ENCODE measurements around the gene TRMT1L. TPM values are rescaled to one million over a fixed set of nuclear protein-coding genes. Genes with fewer than 3 reads are reported as not detected.
"Not testable (repeated sequence)": the region's sequence is repeated elsewhere in the genome, so short reads cannot be mapped to it uniquely, and the experiment has no call there.

Gene TRMT1L, protein sequence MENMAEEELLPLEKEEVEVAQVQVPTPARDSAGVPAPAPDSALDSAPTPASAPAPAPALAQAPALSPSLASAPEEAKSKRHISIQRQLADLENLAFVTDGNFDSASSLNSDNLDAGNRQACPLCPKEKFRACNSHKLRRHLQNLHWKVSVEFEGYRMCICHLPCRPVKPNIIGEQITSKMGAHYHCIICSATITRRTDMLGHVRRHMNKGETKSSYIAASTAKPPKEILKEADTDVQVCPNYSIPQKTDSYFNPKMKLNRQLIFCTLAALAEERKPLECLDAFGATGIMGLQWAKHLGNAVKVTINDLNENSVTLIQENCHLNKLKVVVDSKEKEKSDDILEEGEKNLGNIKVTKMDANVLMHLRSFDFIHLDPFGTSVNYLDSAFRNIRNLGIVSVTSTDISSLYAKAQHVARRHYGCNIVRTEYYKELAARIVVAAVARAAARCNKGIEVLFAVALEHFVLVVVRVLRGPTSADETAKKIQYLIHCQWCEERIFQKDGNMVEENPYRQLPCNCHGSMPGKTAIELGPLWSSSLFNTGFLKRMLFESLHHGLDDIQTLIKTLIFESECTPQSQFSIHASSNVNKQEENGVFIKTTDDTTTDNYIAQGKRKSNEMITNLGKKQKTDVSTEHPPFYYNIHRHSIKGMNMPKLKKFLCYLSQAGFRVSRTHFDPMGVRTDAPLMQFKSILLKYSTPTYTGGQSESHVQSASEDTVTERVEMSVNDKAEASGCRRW
- 10 to 100 TPM; 21.8 to 25.7 (median 25.4) TPM for polyA plus RNA-seq (ENCODE audit: insufficient read length in 4 of 4)

DNA sequence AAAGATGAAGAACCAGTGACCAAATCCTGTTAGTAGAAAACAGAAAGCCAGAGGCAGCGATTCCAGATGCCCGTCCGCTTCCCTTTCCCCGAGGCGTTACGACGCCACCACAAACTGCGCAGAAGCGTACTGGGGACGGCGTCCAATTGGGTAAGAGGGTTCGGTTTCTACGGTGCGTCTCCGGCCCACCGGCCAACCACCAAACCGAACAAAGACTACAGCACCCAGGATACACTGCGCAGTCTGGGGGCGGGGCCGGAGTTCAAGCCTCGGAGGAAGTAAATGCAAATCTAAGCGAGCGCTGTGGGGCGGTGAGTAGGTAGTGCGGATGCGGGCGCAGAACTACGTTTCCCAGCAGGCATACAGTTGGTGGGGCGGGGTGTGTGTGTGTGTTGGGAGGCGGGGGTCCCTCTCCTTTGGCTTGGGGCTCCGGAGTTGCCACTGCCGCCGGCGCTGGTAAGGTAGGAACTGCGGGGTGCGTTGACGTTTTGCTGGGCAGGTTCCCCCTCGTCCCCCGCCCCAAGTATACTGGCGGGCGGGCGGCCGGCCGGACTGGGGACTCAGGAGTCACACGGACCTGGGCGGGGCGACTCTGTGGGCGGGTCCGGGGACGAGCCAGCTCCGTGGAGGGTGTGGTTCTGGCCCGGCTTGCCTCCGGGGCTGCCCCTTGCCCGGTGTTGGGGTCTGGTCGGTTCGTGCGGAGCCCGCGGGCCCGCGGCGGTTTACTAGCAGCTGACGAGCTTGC, at the start of gene TRMT1L, which contains the start of gene SWT1:
Gene TRMT1L (minus strand): TSS at position 100 of the 745 bp plus-strand sequence. CDS start 241 bp downstream, outside the sequence.
Gene SWT1 (plus strand): TSS at position 314 of the 745 bp plus-strand sequence. CDS start 3,675 bp downstream, outside the sequence.
- peak; percentile 93 to 99 (median 98) for DNase-seq (ENCODE audit: low read depth in 4 of 4, low spot score in 3 of 4)

DNA sequence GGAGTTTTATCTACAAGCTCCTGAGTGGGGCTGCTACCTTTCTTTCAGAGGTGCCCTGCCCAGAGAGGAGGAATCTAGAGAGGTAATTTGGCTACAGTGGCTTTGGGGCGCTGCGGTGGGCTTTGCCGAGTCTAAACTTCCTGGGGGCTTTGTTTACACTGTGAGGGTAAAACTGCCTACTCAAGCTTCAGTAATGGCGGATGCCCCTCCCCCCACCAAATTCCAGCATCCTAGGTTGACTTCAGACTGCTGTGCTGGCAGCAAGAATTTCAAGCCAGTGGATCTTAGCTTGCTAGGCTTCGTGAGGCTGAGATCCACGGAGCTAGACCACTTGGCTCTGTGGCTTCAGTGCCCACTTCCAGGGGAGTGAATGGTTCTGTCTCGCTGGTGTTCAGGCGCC, 44.1 kb upstream of the TRMT1L start:
- DNase-seq (ENCODE audit: low read depth in 4 of 4, low spot score in 3 of 4): no peak

DNA sequence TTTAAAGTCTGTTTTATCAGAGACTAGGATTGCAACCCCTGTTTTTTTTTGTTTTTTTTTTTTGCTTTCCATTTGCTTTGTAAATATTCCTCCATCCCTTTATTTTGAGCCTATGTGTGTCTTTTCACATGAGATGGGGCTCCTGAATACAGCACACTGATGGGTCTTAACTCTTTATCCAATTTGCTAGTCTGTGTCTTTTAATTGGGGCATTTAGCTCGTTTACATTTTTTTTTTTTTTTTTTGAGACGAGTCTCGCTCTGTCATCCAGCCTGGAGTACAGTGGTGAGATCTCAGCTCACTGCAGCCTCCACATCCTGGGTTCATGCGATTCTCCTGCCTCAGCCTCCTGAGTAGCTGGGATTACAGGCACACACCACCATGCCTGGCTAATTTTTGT, 42.0 kb upstream of the TRMT1L start:
- not testable (repeated sequence) for DNase-seq (ENCODE audit: low read depth in 4 of 4, low spot score in 3 of 4)

DNA sequence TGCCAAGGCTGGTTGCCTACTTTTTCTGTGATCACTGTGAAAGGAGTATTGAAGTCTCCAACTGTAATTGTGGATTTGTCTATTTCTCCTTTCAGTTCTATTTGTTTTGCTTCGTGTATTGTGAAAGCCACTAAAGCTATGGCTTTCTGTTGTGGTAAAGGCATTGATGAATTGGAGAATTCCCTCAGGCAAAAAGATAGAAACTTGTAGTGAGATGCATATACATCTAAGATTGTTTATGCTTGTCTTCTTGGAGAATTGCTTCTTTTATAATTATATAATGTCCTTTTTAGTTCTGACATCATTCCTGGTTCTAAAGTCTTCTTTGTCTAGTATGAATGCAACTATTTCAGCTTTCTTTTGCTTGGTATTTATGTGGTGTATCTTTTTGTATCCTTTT, 37.0 kb upstream of the TRMT1L start:
- no peak for DNase-seq (ENCODE audit: low read depth in 4 of 4, low spot score in 3 of 4)

DNA sequence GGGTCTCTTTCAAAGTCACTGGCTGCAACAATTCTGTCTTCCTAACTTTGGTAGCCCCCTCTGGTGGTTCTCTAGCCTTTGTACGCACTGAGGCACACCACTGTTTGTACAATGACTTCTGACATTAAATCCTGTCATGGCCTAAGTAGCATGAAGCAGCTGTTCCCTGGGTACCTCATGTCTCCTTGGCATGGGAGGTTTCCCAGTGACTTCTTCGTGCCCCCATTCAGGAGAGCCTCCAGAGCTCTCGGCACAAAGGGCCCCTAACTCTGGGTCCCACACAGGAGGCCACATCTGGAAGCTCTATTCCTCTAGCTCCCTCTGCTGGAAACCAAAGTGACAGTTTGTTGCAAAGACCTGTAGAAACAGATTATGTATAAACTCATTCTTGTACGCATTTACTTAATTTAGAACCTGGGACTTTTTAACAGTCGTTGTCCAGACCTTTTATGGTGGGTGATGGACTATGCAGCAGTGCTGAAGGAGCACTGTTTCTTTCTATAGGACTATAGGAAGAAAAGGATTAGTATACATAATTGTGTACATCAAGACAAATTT, 13.6 kb upstream of the TRMT1L start:
- DNase-seq (ENCODE audit: low read depth in 4 of 4, low spot score in 3 of 4): peak; percentile 51 to 60 (median 57)

DNA sequence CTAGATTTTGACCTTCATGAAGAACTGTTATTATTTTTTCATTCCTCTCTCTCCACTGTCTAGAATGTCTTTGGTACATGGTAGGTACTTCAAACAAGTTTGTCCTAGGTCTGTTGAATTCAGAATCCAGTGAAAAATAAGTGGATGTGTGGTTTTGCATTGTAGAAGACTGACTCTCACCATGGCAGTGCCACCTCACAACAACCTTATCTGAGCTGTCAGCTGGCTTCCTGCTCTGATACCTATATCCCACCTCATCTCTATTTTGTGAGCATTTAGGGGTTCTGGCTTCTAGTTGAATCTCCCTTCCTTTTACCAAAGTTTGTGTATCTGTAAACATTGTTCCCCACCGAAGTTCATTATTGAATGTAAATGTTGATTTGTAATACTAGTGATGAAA, 9.4 kb upstream of the TRMT1L start:
- DNase-seq (ENCODE audit: low read depth in 4 of 4, low spot score in 3 of 4): no peak

DNA sequence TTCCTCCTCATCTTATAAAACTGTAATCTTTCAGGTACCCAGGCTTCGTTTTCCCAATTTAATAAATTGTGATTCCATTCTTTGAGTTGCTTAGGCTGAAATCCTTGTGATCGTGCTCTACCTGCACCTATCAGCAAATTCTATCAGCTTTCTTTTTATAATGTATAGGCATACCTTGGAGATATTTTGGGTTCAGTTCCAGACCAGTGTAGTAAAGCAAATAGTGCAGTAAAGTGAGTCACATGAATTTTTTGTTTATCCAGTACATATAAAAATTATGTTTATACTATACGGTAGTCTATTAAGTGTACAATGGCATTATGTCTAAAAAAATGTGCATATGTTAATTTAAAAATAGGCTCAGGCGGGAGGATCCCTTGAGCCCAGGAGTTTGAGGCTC, 5.7 kb upstream of the TRMT1L start:
- no peak for DNase-seq (ENCODE audit: low read depth in 4 of 4, low spot score in 3 of 4)

DNA sequence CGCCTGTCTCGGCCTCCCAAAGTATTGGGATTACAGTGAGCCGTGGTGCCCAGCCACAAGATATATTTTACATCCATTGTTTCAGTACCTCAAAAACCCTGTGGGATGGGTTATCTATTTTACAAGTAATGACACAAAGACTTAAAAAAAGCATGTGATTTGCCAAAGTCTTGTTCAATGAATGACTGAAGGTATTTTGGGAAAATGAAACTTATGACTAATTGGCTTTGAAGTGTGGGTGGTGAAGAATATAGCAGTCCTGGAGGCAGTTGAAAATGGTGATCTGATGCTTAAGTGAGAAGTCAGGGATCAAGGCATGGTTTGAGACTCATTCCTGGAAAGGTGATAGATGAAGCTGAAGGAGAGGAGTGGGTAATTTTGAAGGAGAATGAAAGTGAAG, 3.2 kb upstream of the TRMT1L start:
- no peak for DNase-seq (ENCODE audit: low read depth in 4 of 4, low spot score in 3 of 4)

DNA sequence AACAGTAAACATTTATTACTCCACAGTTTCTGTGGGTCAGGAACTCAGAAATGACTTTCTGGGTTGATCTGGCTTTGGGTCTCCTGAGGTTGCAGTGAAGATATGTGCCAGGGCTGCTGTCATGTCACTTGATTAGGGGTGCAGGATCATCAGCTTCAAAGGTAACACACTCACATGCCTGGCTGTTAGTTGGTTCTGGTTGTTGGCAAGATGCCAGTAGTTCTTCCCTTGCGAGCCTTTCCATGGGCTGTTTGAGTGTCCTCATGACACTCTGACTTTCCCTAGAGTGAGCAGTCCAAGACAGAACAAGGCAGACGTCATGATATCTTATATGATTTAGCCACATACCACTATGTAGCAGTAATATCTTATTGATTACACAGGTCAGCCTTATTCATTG, 2.0 kb upstream of the TRMT1L start:
- DNase-seq (ENCODE audit: low read depth in 4 of 4, low spot score in 3 of 4): no peak

DNA sequence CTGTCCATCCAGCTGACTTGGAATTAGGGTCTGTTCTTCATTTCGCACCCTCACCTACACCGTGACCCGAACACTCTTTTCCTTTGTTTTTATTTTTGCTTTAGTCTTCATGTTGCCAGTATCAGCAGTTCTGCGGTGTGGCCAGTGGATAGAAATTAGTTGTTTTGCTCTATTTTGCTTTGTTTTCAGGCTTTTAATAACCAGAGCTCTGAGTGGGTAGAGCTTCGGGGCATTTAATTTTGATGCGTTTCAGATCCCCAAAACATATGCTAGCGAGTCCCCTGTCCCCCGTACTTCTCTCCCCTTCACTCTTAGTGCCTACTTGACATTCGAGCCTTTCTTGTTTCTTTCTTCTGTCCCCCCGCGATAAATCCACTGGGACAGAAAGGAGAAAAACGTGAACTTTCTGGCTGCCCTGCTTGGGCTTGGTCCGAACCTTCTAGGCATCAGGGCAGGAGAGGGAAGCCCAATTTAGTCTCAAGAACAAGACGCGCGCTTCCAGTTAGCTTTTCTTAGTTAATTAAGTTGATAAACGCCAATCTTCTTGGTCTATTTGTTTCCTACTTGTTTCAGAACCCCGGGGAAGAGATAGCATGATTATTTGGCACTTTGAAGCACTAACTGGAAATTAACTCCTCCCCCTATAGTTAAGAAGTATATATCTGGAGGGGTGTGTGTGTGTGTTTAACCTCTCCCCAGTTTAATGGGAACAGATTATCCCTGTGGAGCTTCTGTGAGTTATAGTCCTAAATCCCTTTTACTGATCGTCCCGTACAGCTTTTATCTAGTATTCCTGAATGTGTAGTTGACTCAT, 1.1 kb upstream of the TRMT1L start:
- peak in 1 of 4 donors; percentile 5 for DNase-seq (ENCODE audit: low read depth in 4 of 4, low spot score in 3 of 4)

DNA sequence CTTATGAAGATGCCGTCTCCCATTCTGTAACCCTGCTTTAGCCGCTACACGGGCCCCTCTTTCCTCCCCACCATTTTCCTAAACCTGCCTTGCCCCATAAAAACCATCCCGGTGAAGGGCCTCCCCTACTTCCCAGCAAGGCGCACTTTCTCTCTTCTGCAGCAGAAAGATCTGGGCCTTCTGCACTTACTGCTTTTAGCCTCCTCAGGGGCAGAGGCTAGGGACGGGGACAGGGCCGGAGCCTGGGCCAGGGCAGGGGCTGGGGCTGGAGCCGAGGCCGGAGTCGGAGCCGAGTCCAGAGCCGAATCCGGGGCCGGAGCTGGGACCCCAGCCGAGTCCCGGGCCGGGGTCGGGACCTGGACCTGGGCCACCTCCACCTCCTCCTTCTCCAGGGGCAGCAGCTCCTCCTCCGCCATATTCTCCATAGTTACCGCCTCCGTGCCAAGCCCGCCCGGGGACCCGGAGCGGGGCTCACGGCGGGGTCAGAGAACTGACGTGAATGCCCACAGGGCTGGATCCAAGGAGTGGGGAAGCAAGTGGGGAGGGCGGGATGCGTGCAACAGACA, 382 bp downstream of the TRMT1L start:
- peak in 3 of 4 donors; percentile 27 to 54 (median 39) for DNase-seq (ENCODE audit: low read depth in 4 of 4, low spot score in 3 of 4)

DNA sequence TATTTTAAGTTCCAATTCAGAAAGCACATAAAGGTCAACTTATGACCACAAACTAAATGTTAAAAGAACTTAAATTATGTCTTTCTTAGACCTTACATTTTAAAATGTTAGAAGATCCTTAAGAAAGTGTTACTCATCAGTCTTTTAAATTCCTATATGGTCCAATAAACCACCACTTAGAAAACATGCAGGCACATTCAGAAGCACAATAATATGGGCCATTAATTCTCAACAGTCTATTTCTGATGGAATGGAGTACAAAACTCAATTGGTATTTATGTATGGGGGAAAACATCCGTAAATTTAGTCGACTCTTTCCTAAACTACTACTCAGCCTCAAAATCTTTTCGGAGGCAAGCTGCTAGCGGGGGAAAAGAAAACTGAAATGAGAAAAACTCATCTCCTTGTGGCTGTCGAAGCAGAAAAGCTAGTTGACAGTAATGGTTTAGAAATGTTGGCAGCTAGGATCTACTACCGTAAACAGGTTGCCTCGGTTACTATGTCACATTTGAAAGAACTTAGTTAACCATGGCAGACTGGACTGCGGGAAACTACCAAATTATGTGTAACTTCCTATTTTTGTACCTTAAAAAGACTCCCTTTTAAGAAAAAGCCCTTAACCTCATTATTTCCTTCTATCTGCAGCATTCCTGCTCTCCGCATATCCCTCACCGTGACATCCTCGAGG, 1.0 kb downstream of the TRMT1L start:
- peak in 3 of 4 donors; percentile 30 to 35 (median 32) for DNase-seq (ENCODE audit: low read depth in 4 of 4, low spot score in 3 of 4)

DNA sequence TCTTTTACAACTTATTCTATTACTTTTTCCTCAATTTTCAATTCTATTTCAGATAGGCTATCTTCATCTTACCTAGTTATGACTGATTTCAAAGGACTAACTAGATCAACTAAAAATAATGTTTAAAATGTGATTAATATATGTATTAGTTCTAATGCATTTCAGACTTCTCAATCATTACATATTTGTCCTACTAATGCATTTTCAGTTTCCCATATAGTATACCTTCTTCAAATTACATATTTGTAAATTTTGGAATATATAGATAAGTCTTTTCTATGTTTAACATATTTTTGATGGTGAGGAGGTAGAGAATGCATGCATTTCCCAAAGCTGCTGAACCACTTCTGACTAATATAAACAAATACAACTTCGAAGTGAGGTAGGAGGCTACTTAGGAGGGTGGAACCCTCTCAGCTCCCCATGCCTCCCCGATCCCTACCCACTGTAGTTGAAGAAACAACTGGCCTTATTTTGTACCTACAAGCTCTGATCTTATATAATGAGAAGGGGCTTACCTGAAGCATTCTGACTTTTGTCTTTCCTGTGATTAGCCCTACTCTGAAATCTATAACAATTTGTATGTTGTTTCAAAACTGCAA, 1.7 kb downstream of the TRMT1L start:
- peak in 1 of 4 donors; percentile 3 for DNase-seq (ENCODE audit: low read depth in 4 of 4, low spot score in 3 of 4)

DNA sequence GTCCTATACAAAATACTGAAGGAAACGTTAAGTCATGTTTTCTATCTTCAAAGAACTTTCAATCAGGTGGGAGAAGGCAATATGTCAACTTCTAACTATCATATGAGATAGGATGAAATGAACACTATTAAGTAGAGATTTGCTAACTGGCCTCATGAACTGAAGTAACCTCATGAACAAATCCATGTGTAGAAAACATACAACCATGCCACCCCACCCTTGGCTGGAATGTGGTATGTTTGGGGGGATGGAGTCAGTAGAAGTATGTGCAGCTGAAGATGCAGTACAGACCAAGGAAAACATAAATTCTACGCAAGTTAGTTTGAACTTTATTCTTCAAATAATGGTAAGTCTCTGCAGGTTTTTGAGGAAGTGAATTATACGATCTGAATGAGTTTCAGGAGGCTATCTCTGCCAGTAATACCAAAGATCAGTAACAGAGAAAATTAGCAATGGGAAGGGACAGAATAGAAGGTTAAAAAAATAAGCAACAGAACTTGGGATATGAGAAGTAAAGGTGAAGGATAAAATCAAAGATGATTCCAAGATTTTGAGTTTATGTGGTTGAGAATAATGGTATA, 4.5 kb downstream of the TRMT1L start:
- no peak for DNase-seq (ENCODE audit: low read depth in 4 of 4, low spot score in 3 of 4)

DNA sequence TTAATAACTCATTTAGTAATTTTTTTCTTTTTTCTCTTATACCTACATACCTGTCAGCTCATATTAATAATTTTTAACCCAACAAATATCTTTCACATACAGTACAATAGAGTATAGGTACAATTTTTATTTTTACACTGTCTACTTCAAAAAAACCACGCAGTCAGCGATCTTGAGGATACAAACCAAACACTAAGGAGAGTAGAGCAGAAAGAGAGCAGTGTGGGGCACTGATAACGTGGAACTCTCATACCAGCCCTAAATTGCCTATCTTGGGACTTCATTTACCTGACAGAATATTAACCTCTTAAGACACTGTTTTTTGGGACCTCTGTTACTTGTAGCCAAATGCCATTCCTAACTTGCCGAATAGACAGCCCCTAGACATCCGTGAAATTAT, 5.5 kb downstream of the TRMT1L start:
- DNase-seq (ENCODE audit: low read depth in 4 of 4, low spot score in 3 of 4): no peak

DNA sequence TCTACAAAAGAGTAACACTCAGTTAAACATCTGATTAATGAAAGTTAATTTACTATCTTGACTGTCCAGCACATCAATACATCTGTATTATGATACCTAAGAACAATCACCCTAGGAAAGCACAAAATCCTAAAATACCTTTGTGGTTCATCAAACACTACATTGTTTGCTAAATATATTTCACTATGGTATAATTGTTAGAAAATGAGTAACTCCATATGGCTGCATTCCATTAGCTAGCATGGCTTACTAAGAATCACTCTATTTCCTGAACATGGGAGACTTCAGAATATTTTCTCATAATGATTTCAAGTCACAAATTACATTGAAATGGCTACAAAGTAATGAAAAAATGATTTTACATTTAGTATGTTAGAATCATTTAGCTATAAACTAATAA, 12.5 kb downstream of the TRMT1L start:
- no peak for DNase-seq (ENCODE audit: low read depth in 4 of 4, low spot score in 3 of 4)

DNA sequence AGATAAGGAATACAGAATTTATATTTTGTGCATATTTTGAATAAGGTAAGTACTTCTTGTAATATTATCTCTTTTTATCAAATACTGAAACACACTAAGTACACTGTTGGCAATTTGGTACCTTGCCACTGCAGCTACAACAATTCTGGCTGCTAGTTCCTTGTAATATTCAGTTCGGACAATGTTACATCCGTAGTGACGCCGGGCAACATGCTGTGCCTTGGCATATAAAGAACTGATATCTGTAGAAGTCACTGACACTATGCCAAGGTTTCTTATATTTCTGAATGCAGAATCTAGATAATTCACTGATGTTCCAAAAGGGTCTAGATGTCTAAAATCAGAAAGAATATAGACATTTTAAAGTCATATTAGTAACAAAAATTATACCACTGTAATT, 17.5 kb downstream of the TRMT1L start:
- DNase-seq (ENCODE audit: low read depth in 4 of 4, low spot score in 3 of 4): no peak

DNA sequence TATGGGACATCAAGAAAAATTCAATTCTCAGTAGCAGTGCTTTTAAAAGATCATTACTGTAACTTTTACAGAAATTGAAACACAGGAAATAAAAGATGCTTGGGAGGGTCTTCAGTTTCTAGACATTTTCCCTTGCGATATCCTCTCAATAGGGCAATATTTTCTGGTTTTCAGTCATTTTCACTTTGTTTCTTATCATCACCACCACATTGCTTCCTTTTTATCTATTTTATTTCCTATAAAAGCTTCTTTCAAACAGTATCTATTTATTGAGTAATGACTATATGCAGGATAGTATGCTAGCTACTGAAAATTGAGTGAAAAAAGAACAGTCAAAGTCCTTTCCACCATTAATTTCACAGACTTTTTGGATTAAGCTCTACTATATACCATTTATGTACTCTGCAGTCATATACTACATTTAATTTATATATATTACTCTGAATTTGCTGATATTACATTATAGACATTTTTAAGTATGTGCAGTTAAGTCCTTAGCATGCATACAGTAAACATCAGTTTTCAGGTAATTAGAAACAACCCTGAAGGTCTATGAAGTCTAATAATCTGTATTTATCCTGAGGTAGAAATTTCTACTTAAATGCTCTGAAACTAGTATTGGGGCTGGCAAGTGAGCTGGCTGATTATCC, 18.7 kb downstream of the TRMT1L start:
- DNase-seq (ENCODE audit: low read depth in 4 of 4, low spot score in 3 of 4): no peak
